GM11168 (cell line): Measurements from ENCODE around the gene ADGRF4.

Experiments used
- in situ Hi-C: fragments of 300-500 bp; cut with MboI; formaldehyde crosslinking; loops from one replicate; pipeline ENCODE4 v1.12.0; 2022; ENCODE audit warnings: low sequenced_read_pairs; ENCODE audit not compliant: unreplicated experiment

Gene ADGRF4

DNA sequence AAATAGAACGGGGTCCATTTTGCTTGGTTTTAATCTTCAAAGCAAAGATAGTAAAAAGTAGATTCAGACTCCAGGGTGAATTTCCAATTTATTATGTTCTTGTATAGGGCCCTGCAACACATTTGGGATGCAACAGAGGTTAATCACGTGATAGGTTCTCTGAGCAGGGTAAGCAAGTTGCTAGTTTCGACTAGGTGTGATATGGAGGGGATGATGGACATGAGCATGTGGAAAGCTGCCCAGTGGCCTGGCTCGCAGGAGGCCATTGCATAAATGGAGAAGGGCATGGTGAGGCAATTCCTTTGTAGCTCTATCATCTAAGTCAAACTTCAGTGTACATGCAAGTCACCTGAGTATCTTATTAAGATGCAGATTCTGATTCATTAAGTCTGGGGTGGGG, 17.7 kb upstream of the ADGRF4 start:
- in situ Hi-C loops, result no loop called here

DNA sequence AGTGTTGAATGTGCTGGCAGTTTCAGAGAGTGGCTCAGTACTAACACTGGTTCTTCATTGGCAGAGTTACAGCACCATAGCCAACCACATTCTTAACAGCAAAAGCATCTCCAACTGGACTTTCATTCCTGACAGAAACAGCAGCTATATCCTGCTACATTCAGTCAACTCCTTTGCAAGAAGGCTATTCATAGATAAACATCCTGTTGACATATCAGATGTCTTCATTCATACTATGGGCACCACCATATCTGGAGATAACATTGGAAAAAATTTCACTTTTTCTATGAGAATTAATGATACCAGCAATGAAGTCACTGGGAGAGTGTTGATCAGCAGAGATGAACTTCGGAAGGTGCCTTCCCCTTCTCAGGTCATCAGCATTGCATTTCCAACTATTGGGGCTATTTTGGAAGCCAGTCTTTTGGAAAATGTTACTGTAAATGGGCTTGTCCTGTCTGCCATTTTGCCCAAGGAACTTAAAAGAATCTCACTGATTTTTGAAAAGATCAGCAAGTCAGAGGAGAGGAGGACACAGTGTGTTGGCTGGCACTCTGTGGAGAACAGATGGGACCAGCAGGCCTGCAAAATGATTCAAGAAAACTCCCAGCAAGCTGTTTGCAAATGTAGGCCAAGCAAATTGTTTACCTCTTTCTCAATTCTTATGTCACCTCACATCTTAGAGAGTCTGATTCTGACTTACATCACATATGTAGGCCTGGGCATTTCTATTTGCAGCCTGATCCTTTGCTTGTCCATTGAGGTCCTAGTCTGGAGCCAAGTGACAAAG, 17.0 kb upstream of the ADGRF4 start:
- in situ Hi-C loops, result no loop called here

DNA sequence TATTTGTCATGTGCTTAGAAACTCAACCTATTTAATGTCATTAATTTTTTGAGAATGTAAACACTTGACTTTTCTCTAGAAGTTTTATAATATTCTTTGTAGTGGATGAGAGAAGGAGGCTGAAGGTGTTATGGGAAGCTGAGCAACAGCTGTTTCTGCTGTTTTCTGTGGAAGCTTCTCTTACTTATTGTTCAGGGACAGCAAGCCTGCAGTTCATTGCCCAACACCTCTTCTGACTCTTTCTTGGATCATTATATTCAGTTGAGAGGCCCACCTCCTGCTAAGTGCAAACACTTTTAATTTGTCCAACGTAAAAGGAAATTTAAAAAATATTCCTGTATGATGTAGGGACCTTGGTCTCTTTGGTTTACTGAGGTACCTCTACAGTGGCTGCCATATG, 12.0 kb upstream of the ADGRF4 start:
- in situ Hi-C loops, result no loop called here

DNA sequence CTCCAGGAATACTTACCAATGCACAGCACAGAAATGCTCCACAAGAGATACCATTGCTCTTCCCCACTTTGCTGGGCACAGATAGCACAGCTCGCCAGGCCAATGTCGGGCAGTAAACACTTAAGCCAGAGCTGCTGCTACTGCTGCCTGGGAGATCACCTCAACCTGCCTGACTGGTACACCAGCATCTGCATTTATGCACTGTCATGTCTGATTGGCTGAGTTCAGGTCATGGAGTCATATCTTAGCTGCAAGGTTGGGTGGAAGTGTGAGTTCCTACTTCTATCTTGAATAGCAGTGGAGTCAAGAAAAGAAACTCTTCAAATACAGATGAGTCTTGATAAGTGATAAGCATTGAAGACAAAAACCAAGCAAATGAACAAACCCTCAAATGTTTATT, 10.9 kb upstream of the ADGRF4 start:
- in situ Hi-C loops, result no loop called here

DNA sequence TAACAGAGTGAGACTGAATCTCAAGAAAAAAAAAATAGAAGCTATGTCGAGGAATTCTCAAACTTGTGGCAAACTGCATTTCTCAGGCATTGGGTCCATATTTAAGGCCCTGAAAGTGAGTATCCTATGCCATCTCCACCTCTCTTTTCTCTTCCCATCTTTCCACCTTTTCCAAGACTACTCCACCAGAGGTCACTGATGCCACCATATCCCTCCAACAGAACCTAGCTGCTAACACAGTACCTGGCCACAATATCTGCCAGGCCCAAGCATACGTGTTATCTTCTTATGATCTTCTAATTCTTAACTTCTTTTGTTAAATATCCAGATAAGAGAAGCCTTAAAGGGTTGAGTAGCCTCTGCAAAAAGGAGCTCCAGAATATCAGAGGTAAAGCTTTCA, 8.2 kb upstream of the ADGRF4 start:
- in situ Hi-C loops, result no loop called here

DNA sequence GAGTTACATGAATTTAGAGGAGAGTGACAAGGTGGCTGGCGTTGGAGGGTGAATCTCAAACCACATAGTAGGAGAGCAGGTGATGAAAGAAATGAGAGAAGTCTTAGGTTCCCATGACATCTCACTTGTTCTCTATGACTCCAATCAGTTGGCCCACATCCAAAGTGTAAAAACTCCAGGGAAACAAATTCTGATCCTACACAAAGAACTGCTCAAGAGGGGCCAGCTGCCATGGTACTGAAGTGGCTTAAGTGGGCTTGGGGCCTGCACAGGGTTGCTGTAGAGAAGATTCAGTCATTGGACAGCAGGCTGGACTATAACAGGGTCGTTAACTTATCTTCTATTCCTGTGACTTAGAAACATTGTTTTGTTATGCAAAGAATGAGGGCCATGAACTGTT, 7.6 kb upstream of the ADGRF4 start:
- in situ Hi-C loops, result no loop called here

DNA sequence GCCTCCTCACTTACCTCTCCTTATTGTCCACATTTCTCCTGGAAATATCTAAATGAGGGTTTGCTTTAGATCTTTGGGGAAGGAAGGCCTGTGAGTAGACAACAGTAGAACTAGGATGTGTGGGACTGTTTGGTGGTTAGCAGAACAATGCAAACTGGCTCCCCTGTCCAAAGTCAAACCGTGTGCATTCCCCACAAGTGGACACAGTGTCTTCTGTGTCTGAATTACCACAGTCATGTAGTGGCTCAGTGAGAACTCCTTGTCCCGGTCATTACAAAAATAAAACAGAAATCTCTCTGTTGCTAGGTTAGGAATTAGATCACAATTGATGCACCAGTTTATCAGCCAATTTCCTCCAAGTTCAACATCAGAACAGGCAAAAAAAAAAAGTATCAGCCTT, 455 bp upstream of the ADGRF4 start:
- in situ Hi-C loops, result no loop called here

DNA sequence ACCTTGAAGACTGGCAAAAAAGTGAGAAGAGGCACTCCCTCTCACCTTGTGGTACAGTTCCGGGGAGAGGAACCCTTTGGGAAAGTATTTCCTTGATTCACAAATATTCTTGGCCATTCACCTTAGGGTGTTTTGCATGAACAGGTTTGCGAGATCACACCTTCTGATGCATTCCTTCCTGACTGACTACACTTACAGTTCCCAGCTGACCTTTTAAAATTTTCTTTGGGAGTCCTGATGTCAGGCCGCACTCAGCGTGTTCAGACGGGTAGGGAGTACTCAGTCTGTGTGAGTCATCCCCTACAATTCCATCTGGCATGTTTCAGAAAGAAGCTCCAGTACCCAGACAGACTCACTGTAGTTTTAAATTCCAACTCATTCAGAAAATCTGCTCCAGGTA, 1.7 kb downstream of the ADGRF4 start:
- in situ Hi-C loops, result no loop called here

DNA sequence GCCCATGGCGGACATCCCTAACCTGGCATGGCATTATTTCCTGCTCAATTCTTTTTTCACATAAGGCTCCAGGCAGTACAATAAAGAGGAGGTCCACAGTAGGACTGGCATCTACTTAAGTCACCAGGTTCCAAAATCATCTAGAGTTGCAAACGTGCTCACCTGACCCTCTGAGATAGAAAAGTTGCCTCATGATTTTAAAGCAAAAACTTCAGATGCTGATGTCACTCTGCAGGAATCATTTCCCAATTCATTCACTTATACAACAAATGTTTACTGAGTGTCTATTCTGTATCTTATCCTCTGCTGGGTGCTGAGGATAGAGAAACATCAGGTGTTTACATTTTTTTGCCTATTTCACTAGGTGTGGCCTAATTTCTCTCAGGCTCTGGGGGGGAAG, 2.2 kb downstream of the ADGRF4 start:
- in situ Hi-C loops, result no loop called here

DNA sequence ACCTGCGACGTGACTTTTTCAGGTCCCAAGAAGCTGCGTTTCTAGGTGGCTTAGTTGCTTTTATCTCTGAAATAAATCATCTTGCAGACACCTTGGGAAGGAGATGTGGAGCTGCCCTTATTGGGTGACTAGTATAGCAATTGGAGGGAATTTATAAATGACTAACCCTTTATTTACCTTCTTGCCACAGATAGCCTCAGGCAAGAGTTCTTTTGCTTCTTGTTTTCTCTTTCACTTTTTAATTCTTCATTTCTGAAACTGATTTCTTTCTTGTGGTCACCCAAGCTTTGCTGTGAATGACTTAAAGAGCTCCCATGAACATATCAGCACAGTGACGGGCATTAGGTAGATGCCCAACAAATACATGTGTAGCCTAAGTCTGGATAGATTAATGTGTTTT, 3.0 kb downstream of the ADGRF4 start:
- in situ Hi-C loops, result no loop called here

DNA sequence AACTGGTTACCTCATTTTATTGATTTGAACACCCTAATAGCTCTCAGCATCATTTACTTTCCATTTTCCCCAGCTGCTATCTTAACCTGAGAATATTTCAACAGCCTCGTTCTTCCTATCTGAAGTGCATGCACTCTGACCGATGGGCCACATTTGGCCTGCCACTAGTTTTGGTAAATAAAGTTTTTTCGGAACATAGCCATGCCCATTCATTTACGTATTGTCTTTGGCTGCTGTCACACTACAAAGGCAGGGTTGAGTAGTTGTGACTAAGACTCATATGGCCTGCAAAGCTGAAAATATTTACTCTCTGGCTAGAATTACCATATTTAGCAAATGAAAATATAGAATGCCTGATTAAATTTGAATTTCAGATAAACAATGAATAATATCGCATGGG, 10.8 kb downstream of the ADGRF4 start:
- in situ Hi-C loops, result no loop called here

DNA sequence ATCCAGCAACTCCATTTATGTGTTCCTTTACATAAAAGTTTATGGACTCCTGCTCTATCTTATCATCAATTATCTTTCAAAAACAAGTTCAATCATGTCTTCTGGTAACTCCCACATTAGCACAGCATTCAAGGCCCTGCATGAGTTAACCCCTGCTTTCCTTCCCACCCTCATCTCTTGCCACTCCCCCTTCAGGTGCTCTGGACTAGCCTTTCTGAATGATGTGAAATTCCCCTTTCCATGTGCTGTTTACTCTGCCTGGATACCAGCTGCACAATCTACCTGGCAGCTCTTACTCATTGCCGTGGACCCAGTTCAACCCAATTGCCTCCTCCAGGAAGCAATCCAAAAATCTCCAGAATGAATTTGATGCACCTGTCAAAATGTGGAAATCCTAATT, 11.9 kb downstream of the ADGRF4 start:
- in situ Hi-C loops, result no loop called here

DNA sequence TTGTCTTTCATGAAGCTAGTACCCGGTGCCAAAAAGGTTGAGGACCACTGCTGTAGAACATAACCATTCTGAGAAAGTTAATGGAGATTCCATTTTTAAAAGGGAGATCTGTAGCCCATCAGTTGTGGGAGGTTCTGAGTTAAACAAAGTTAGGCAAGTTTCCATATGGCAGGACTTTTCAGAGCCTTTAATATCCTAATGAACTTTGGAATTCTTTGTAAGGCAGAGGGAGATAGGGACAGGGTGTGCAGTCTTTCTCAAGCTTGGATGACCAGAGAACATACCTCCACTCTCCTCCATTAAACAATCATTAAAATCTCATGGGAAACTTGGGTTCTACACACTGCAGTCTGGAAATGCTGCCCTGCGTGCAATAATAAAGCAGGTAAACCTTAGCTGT, 14.8 kb downstream of the ADGRF4 start:
- in situ Hi-C loops, result no loop called here

DNA sequence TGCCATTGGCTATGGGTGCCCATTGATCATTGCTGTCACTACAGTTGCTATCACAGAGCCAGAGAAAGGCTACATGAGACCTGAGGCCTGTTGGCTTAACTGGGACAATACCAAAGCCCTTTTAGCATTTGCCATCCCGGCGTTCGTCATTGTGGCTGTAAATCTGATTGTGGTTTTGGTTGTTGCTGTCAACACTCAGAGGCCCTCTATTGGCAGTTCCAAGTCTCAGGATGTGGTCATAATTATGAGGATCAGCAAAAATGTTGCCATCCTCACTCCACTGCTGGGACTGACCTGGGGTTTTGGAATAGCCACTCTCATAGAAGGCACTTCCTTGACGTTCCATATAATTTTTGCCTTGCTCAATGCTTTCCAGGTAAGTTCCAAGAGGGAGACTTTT, 16.4 kb downstream of the ADGRF4 start:
- in situ Hi-C loops, result no loop called here

DNA sequence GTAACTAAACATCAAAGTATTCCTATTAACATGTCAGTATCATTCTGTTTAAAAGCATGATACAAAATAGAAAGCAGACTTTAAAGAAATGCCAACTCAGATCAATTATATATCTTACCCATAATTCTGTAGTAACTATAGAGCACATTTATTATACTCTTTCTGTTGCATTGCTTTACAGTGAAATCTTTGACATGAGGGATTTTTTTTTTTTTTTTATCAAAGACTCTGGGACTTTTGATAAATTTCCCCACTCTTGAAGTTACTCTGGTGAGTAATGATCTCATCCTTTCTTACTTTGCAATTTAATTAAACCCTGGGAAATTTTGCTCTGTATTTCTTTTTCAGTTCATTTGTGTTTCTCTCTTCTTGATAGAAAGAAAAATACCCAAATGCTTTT, 17.4 kb downstream of the ADGRF4 start:
- in situ Hi-C loops, result no loop called here

DNA sequence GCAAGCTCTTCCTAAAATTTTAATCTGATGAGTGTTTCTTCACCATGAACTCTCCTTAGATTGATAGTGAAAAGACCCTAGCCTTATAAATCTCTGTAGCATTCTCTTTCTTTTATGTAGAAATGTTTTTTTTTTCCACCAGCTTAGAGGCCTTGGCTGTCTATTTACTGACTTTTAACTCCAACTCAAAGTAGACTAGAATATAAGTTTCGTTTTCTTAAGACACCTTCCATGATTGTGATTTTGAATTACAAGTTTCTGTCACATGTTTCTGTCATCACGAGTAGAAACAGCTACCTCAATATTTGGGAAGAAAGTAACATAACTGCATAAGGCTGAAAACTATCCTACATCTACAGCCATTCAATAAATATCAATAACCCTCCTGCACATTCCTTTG, 17.8 kb downstream of the ADGRF4 start:
- in situ Hi-C loops, result no loop called here

DNA sequence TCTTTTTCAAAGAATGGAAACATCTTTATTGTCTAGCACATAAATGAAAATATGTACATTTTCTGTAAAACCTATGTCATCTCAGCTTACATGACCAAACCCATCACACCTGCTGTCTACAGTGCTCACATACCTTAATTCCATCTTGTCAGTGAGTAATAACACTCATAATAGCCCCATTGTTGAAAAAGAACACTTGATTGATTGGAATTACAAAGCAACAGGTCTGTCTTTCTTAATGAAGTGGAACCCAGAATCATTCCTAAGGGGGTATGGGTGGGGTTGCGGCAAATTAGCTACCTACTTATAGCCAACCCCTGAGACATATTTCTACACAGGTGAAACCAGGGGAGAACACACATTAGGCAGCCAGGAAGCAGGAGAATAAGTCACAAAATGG, 20.2 kb downstream of the ADGRF4 start:
- in situ Hi-C loops, result no loop called here

DNA sequence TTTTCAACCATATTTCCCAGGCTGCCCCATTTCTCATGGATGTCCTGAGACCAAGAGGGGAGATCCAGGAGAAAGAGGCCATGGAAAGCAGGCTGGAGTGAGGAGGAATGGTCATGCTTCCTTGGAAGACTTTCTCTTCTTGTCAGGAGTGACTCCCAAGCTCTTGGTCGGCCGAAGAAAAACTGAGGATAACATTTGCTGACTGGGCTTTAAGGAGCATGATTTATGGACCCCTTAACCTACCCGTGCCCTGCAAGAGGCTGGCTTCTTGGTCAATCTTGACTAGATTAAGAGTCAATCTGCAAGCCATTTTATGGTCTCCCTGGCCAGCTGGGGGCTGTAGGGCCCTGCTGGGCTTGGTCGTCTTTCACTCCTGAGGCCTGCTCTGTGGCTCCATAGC, 22.8 kb downstream of the ADGRF4 start:
- in situ Hi-C loops, result no loop called here

DNA sequence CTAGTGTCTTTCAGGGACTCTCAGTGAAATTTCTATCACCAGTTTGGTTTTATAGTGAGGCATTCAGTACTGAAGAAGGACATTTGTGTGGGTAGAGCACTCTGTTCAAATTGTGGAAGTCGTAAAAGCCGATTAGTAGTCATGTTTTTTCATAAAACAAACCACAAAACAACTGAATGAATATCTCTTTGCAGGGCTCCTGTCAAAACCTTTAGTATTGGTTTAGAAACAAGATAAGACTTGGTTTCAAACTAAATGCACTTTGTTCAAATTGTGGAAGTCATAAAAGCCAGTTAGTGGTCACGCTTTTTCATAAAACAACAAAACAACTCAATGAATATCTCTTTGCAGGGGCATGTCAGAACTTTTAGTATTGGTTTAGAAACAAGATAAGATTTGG, 23.8 kb downstream of the ADGRF4 start:
- in situ Hi-C loops, result no loop called here

DNA sequence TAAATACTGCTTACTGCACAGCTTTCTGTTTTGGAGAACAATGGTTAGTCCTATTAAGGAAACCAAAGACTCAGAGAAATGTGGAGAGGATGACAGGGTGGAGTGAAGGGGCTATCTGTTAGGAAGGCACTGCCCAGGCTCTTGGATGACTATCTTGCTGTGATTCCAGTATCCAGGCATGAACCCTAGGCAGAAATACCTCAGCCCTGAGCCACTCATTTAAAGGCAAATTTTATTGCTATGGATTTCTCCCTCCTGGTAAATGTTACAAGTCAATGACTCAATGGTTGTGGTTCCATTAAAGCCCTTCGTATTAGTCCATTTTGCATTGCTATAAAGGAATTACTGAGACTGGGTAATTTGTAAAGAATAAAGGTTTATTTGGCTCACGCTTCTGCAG, 25.9 kb downstream of the ADGRF4 start:
- in situ Hi-C loops, result no loop called here

DNA sequence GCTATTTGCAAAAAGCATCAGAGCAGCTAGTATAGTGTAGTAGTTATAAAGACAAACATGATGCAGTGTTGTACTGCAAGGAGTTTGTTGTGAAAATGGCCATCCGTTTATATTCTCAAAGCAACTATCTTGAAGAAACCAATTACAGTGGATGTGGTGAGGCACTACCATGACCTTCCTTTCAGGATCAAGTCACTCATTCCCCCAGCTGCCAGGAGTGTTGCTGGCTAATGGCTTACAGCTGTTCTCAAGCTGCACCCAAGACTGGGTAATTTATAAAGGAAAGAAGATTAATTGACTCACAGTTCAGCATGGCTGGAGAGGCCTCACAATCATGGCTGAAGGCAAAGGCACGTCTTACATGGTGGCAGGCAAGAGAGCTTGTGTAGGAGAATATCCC, 29.0 kb downstream of the ADGRF4 start:
- in situ Hi-C loops, result loop anchor here (25.0 kb wide), 1 partner anchor 315 kb away; no protein-coding TSS in a partner anchor

DNA sequence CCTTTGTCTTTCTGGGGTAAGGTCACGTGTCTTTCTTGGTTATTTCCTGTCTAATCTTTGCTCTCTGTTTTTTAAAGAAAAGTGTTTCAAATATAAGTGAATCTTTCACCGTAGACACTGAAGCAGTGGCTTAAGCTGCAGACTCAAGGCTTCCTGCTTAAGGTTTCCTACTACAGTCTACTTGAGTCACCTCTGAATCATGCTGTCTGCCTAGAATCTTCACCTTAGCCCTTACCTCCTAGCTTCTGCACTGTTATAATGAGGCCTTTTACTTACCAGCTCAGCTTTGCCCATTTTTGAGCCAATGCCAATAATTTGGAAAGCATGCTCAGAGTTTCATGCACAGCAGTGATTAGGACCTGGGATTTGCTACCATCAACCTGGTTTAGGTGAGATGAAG, 30.6 kb downstream of the ADGRF4 start:
- in situ Hi-C loops, result loop anchor here (25.0 kb wide), 1 partner anchor 317 kb away; no protein-coding TSS in a partner anchor
